Tibial nerve (tissue), 4 donors: ENCODE data around the gene DHH. TPM values are rescaled to one million over a fixed set of nuclear protein-coding genes. Genes with fewer than 3 reads are reported as not detected.
A peak's percentile ranks its signal among the peaks of the same experiment; 100 is the strongest.

Experiments used
- DNase-seq, 2 donors: peaks; one replicate each; pipeline ENCODE4 v3.0.0-alpha.2; 2019; ENCODE audit warnings: low spot score in 2 of 2
- H3K27ac ChIP-seq, 4 donors: fragments of 200-600 bp; sonication (generic) in 3 of 4; one replicate each; pipeline ENCODE4 v1.5.1; 2017 to 2019; ENCODE audit warnings: mild to moderate bottlenecking in 1 of 4
- H3K27me3 ChIP-seq, 2 donors: fragments of 200-600 bp; sonication (generic) in 1 of 2; one replicate each; pipeline versions ENCODE4 v1.5.1 to v1.6.0; 2017 to 2019
- H3K36me3 ChIP-seq, 3 donors: fragments of 200-600 bp; sonication (generic); one replicate each; pipeline ENCODE4 v1.5.1; 2018 to 2019
- H3K4me1 ChIP-seq, 4 donors: fragments of 200-600 bp; sonication (generic) in 3 of 4; one replicate each; pipeline ENCODE4 v1.5.1; 2017 to 2019
- H3K4me3 ChIP-seq, 4 donors: fragments of 200-600 bp; sonication (generic) in 3 of 4; one replicate each; pipeline ENCODE4 v1.5.1; 2017 to 2019; ENCODE audit warnings: mild to moderate bottlenecking in 1 of 4, moderate library complexity in 1 of 4
- H3K9me3 ChIP-seq, 4 donors: fragments of 200-600 bp; sonication (generic) in 3 of 4; one replicate each; pipeline ENCODE4 v1.5.1; 2017 to 2019
- CTCF ChIP-seq, 5 experiments: fragments of 200-600 bp in 3 of 5; fragments of 450-650 bp in 2 of 5; sonication (generic) in 3 of 5; IDR thresholded peaks; one replicate each; pipeline ENCODE4 v1.5.1; 2016 to 2019; ENCODE audit warnings: antibody characterized with exemption in 5 of 5, mild to moderate bottlenecking in 3 of 5, moderate library complexity in 2 of 5
- EP300 ChIP-seq, 2 donors: sonication (generic); formaldehyde crosslinking; IDR thresholded peaks; one replicate each; pipeline ENCODE4 v1.6.1; 2017; ENCODE audit warnings: antibody characterized with exemption in 2 of 2, mild to moderate bottlenecking in 1 of 2
- POLR2A ChIP-seq, 2 donors: fragments of 450-650 bp; IDR thresholded peaks; one replicate each; pipeline ENCODE4 v1.6.1; 2017; ENCODE audit warnings: antibody characterized with exemption in 2 of 2, mild to moderate bottlenecking in 2 of 2, moderate library complexity in 2 of 2
- WGBS, 2 donors: methylation state at CpG; one replicate each; pipeline ENCODE4 v1.1.5; 2018; 5-methylcytosine and 5-hydroxymethylcytosine counted together
- total RNA-seq, 4 donors: library from RNA; depleted of rRNA; stranded (reverse); fragments of >200 nt; gene quantifications; one replicate each; pipeline ENCODE4 v1.1.0, GENCODE V29; 2016

DHH gene
- total RNA-seq, 4 donors from 2014 or later, result 55.5 to 94.7 (median 60.1) TPM

- DNase-seq, result peak; percentile 79 to 85
- peak in 1 of 2 donors; percentile 55 for TF ChIP-seq POLR2A (IDR thresholded peaks at IDR 0.05)
- TF ChIP-seq EP300 (IDR thresholded peaks at IDR 0.05), result peak; percentile 64 to 95
- TF ChIP-seq CTCF (IDR thresholded peaks at IDR 0.05), result peak; percentile 6 to 88 (median 33)
- Histone ChIP-seq H3K4me3 (peak within 1 kb of the TSS; percentile 79 to 100 (median 95)), H3K4me1 (peaks cover 0 to 55% (median 36%) of the 10 kb centered on the region in 4 donors), H3K27ac (peak within 1 kb of the TSS; percentile 85 to 99 (median 95)), H3K36me3 (peaks cover 0 to 5% (median 0%) of the 10 kb centered on the region in 3 donors), H3K9me3 (no peaks in the 10 kb centered on the region), H3K27me3 (no peaks in the 10 kb centered on the region)
- 0 to 1% methylated on average over 44 to 59 of the region's 74 CpGs for WGBS, 2 donors
Observed at GRCh38 chr12:49060237-49061156, 34.1 kb downstream of the DHH start, which contains the start of gene KMT2D. Gene KMT2D, minus strand, starts transcription at chr12:49060794. Its CDS starts 5,470 bp downstream, at chr12:49055324.

GRCh38 chr12:49059299-49060171 is 35.1 kb downstream of the DHH start:
- Histone ChIP-seq H3K27me3 (no peaks in the 10 kb centered on the region), H3K4me1 (peaks cover 0 to 61% (median 41%) of the 10 kb centered on the region in 4 donors), H3K36me3 (peaks cover 0 to 3% (median 1%) of the 10 kb centered on the region in 3 donors), H3K4me3 (peak overlapping the region; percentile 79 to 100 (median 95)), H3K27ac (peak overlapping the region; percentile 85 to 99 (median 95)), H3K9me3 (no peaks in the 10 kb centered on the region)
- TF ChIP-seq POLR2A (IDR thresholded peaks at IDR 0.05) (no peak), EP300 (IDR thresholded peaks at IDR 0.05) (no peak), CTCF (IDR thresholded peaks at IDR 0.05) (no peak)
- DNase-seq, result no peak
- 0% methylated on average over 35 to 42 of the region's 70 CpGs for WGBS, 2 donors

DNA sequence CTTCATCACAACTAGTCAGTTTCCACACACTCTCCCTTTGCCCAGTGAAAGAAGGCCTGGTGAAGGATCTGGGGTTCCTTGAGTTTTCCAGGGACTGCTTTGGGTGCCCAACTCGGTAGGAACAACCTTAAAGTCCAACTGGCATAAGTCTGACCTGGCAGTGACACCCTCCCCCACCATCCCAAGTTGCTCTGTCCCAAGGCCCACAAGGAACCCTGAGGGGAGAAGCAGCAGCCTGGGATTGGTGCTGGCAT is 35.6 kb downstream of the DHH start:
- Histone ChIP-seq H3K36me3 (peaks cover 0 to 8% (median 7%) of the 10 kb centered on the region in 3 donors), H3K4me3 (peak overlapping the region; percentile 79 to 100 (median 95)), H3K27me3 (no peaks in the 10 kb centered on the region), H3K9me3 (no peaks in the 10 kb centered on the region), H3K4me1 (peaks cover 0 to 56% (median 41%) of the 10 kb centered on the region in 4 donors), H3K27ac (peak overlapping the region in 3 of 4 donors; percentile 93 to 99 (median 97))
- DNase-seq, result no peak
- WGBS, 2 donors, result 0% methylated on average over 1 of the region's 1 CpG
- TF ChIP-seq CTCF (IDR thresholded peaks at IDR 0.05), result no peak
- no peak for TF ChIP-seq EP300 (IDR thresholded peaks at IDR 0.05)
- no peak for TF ChIP-seq POLR2A (IDR thresholded peaks at IDR 0.05)

GRCh38 chr12:49058366-49059044 is 36.1 kb downstream of the DHH start:
- peaks cover 0 to 13% (median 10%) of the 10 kb centered on the region in 3 donors for H3K36me3 ChIP-seq
- H3K4me3 ChIP-seq, result peak overlapping the region; percentile 79 to 100 (median 95)
- TF ChIP-seq CTCF (IDR thresholded peaks at IDR 0.05) (no peak), POLR2A (IDR thresholded peaks at IDR 0.05) (no peak), EP300 (IDR thresholded peaks at IDR 0.05) (no peak)
- WGBS, 2 donors, result 0 to 9% methylated on average over 4 to 5 of the region's 5 CpGs
- peaks cover 0 to 52% (median 41%) of the 10 kb centered on the region in 4 donors for H3K4me1 ChIP-seq
- no peaks in the 10 kb centered on the region for H3K9me3 ChIP-seq
- no peak for DNase-seq
- H3K27me3 ChIP-seq, result no peaks in the 10 kb centered on the region
- peak overlapping the region in 3 of 4 donors; percentile 93 to 99 (median 97) for H3K27ac ChIP-seq
